Measurements from ENCODE around the gene CBFB. TPM values are rescaled to one million over a fixed set of nuclear protein-coding genes. Genes with fewer than 3 reads are reported as not detected.
A peak's percentile ranks its signal among the peaks of the same experiment; 100 is the strongest.

CBFB gene
- total and polyA plus RNA-seq, 9 of the 15 experiments (the other 6 are each of a cell fraction or from before 2014, with no cell fraction given): 22.0 to 112 (median 66.5) TPM

- ChIA-PET CTCF (ENCODE audit: low intra/inter-chr PET ratio) (no interaction called here), POLR2A (interaction anchor here (0.6 to 1.2 kb wide), 2 partner anchors 16 to 102 kb away, joined by 3 read pairs; partner anchors contain the start of gene CES3)
- DNase-seq (ENCODE audit: extremely low read depth in 1 of 4, low spot score in 3 of 4) (no peak), ATAC-seq (peak; percentile 39; the same call in 1 of the 3 replicates), FAIRE-seq (no peak)
- in situ Hi-C loops (cut with MboI) (no loop called here), intact Hi-C loops (cut with micrococcal nuclease) (no loop called here)
- no peak overlapping the region for H3K4me2 ChIP-seq (ENCODE audit: insufficient read depth, low read length)
- no peak overlapping the region for H3K27ac ChIP-seq (ENCODE audit: extremely low read depth, low read depth, low read length)
- peaks cover 27% of the 10 kb centered on the region for H3K79me2 ChIP-seq (ENCODE audit: control insufficient read depth, insufficient read depth, low read length)
- H2AFZ ChIP-seq (ENCODE audit: low read depth, low read length): no peak overlapping the region
- peaks cover 0 to 8% of the 10 kb centered on the region in 2 experiments; a peak in 2 of 5 replicates for H3K4me1 ChIP-seq (replicated peaks in 1 of 2; ENCODE audit: control insufficient read depth in 2 of 2, insufficient read depth in 2 of 2, low read length in 2 of 2)
- H3K27me3 ChIP-seq (ENCODE audit: control insufficient read depth in 2 of 2, insufficient read depth in 2 of 2, low read length in 2 of 2): no peaks in the 10 kb centered on the region
- H4K20me1 ChIP-seq (replicated peaks; ENCODE audit: control insufficient read depth, insufficient read depth, low read length): no peaks in the 10 kb centered on the region
- no peaks in the 10 kb centered on the region for H3K9me3 ChIP-seq (replicated peaks; ENCODE audit: control insufficient read depth, insufficient read depth, low read depth, low read length)
- peaks cover 19% of the 10 kb centered on the region for H3K36me3 ChIP-seq (ENCODE audit: control insufficient read depth, insufficient read depth, low read length)
- BruUV-seq (replicated peaks): no TSS peak
- no peak overlapping the region for H3K9ac ChIP-seq (ENCODE audit: insufficient read depth in 1 of 2, low read depth in 2 of 2, low read length in 2 of 2)
- WGBS (ENCODE audit: insufficient coverage, low coverage, missing lambda C conversion rate): 22% methylated on average over 2 of the region's 2 CpGs
- no peak overlapping the region for H3K4me3 ChIP-seq
- no peaks in the 10 kb centered on the region for H3K9me1 ChIP-seq (ENCODE audit: control insufficient read depth, insufficient read depth, low read length)
- no peak for TF ChIP-seq GTF2A2 (tag; IDR thresholded peaks at IDR 0.05)
- no peak for TF ChIP-seq DMBX1 (CRISPR knock-in tag; IDR thresholded peaks at IDR 0.05; ENCODE audit: borderline replicate concordance)
- TF ChIP-seq ZZZ3 (IDR thresholded peaks at IDR 0.05): no peak
- no peak for TF ChIP-seq RNF2 (IDR thresholded peaks at IDR 0.05)
- TF ChIP-seq ZNF589 (CRISPR knock-in tag; IDR thresholded peaks at IDR 0.05; ENCODE audit: low read depth): no peak
- no peak for TF ChIP-seq SNAPC5 (CRISPR knock-in tag; IDR thresholded peaks at IDR 0.05)
- no peak for TF ChIP-seq ZNF12 (CRISPR knock-in tag; IDR thresholded peaks at IDR 0.05)
- TF ChIP-seq CREB3 (tag; conservative IDR thresholded peaks at IDR 0.05; ENCODE audit: low read depth): no peak
- no peak for TF ChIP-seq CHD7 (IDR thresholded peaks at IDR 0.05; ENCODE audit: low read depth, low read length)
- no peak for TF ChIP-seq PTRF (tag; IDR thresholded peaks at IDR 0.05)
- TF ChIP-seq XRCC5 (IDR thresholded peaks at IDR 0.05; ENCODE audit: low read depth, low read length): no peak
These were observed 34.1 kb downstream of the CBFB start for GRCh38 chr16:67063008-67063407.
